ENCODE data around the gene SLC12A4.

DNA sequence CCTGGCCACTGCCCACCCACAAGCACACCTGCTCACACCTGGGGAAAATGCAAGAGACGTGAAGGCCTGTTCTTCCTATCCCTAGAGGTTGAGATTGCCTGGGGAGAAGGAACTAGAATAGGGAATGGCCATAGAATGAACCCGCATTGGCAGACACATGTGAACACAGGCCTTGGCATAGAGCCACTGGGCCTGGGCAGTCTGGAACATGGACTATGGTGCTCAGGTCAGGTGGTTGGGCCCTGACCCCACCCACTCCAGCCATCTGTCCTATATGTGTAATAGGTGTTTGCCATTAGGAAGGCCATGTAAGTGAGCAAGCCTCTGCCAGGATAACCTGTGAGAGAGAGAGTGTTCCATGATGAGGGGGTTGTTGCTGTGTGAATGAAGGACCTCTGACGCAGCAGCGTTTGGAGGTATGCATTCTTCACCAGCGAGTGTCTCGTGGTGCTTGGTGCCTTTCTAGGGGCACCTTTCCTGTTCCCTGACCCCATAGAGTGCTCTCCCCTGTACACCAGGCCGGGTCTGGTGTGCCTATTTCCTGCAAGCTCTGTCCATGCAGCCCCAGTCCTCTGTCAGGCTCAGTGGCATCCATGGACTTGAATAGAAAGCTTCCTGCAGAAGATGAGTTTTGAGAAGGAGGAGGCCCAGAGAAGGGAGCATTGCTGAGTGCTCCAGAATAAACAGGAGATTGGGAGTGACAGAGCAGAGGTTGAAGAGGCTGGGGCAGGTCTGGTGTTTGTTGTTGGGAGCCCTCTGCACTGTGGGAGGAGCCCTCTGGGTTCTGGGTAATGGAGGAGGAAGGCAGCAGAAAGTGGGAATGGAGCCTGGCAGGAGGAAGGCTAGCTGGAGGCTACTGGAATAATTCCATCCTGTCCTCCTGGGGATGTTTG lies 52.4 kb downstream of the SLC12A4 start:
- TF ChIP-seq POLR2A (IDR thresholded peaks at IDR 0.05) = no peak
- TF ChIP-seq, protein P1, sequence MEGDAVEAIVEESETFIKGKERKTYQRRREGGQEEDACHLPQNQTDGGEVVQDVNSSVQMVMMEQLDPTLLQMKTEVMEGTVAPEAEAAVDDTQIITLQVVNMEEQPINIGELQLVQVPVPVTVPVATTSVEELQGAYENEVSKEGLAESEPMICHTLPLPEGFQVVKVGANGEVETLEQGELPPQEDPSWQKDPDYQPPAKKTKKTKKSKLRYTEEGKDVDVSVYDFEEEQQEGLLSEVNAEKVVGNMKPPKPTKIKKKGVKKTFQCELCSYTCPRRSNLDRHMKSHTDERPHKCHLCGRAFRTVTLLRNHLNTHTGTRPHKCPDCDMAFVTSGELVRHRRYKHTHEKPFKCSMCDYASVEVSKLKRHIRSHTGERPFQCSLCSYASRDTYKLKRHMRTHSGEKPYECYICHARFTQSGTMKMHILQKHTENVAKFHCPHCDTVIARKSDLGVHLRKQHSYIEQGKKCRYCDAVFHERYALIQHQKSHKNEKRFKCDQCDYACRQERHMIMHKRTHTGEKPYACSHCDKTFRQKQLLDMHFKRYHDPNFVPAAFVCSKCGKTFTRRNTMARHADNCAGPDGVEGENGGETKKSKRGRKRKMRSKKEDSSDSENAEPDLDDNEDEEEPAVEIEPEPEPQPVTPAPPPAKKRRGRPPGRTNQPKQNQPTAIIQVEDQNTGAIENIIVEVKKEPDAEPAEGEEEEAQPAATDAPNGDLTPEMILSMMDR (IDR thresholded peaks at IDR 0.05) = no peak
